Measurements from ENCODE around the gene RBM47. TPM values are rescaled to one million over a fixed set of nuclear protein-coding genes. Genes with fewer than 3 reads are reported as not detected.
"Not testable (repeated sequence)": the region's sequence is repeated elsewhere in the genome, so short reads cannot be mapped to it uniquely, and the experiment has no call there.

RBM47 gene
- total RNA-seq, 1 donor: 59.3 TPM

DNA sequence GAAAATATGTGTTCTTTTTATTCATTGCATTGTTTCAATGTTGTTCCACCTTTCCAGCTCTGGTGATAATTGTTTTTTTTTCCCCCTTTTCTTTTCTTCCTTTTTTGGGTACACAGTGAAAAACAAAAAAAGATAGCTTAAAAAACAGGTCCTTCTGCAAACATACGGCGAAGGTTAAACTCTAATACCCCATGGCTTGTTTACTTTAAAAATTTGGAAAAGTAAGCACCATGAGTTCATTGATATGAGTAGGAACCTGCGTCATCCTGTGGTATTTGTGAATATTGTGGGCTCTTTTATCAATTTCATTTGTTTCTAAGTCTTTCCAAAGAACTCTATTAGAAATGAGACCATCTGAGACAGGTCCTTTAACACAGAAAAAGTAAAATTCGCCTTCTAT lies 171.0 kb downstream of the RBM47 start:
- Histone ChIP-seq H3K4me3 (ENCODE audit: low read length) (no peak overlapping the region), H3K9me3 (ENCODE audit: low read depth, low read length) (no peaks in the 10 kb centered on the region), H3K4me1 (ENCODE audit: insufficient read depth, low read length) (peaks cover 6% of the 10 kb centered on the region), H3K27me3 (ENCODE audit: insufficient read depth, low read length) (no peaks in the 10 kb centered on the region)

DNA sequence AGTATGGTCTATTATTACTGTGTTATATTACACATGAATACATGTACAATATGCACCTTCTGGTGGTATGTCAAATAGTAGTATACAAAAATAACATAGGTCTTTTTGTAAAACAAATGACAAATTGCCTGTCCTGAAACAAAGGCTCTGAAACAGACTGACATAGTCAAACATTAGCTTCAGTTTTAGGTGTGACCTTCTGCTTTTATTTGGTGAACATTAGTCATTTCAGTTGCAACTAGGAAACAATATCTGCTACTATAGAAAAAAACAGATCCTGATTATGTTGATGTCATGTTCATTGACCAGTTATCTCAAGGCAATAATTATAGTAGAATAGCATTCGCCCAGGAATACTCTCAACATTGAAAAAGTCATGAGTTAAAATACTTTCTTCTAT lies 171.6 kb downstream of the RBM47 start:
- Histone ChIP-seq H3K4me3 (ENCODE audit: low read length) (no peak overlapping the region), H3K27me3 (ENCODE audit: insufficient read depth, low read length) (no peaks in the 10 kb centered on the region), H3K4me1 (ENCODE audit: insufficient read depth, low read length) (peaks cover 6% of the 10 kb centered on the region), H3K9me3 (ENCODE audit: low read depth, low read length) (no peaks in the 10 kb centered on the region)

DNA sequence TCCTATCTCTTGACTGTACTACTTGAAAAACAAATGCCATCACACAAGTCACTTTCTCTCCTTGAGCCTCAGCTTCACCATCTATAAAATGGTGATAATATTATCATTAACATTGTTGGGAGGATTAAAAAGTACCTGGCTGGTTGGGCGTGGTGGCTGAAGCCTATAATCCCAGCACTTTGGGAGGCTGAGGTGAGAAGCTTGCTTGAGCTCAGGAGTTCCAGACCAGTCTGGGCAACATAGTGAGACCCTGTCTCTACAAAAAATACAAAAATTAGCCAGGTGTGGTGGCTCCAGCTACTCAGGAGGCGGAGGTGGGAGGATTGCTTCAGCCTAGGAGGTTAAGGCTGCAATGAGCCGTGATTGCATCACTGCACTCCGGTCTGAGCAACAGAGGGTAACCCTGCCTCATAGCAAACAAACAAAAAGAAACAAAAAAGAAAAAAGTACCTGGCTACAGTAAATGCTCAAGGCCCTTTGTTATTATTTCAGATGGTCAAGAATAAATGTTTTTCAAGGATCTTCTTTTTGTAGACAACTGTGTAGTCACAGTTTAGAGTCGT lies 174.2 kb downstream of the RBM47 start:
- peaks cover 6% of the 10 kb centered on the region for H3K4me1 ChIP-seq (ENCODE audit: insufficient read depth, low read length)
- H3K4me3 ChIP-seq (ENCODE audit: low read length): no peak overlapping the region
- no peaks in the 10 kb centered on the region for H3K27me3 ChIP-seq (ENCODE audit: insufficient read depth, low read length)
- H3K9me3 ChIP-seq (ENCODE audit: low read depth, low read length): no peaks in the 10 kb centered on the region

DNA sequence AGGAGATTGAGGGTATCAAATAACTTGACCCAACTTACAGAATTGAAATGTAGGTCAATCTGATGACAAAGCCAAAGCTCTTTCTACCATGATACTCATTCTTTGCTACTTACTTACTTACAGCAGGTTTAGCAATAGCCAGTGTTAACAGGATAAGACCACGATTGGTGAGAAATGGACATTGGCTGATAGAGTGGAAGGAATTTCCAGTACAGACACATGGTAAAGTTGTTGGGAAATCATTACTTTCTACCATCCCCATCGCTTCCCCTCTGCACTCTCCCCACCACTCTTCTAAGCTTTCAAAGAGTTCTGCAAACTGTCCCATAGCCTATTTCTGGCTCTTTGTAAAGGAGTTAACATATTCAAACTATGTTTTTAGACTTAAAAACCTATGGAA lies 174.8 kb downstream of the RBM47 start:
- Histone ChIP-seq H3K4me1 (ENCODE audit: insufficient read depth, low read length) (peaks cover 6% of the 10 kb centered on the region), H3K4me3 (ENCODE audit: low read length) (no peak overlapping the region), H3K27me3 (ENCODE audit: insufficient read depth, low read length) (no peaks in the 10 kb centered on the region)

DNA sequence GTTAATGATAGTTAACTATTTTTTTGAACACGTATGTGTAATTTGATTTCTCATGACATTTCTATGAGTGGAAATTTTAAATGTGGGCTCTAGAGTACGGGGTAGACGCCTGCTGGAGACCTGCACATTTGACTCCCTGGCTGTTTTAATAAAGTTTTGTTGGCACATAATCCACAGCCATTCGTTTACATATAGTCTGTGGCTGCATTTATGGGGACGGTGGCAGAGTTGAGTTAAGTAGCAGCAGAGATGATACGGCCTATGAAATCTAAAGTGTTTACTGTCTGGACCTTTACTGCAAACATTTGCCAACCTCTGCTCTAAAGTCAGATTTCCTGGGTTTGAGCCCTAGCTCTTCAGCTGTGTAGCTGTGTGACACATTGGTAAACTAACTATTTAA lies 175.8 kb downstream of the RBM47 start:
- H3K9me3 ChIP-seq (ENCODE audit: low read depth, low read length): no peaks in the 10 kb centered on the region
- peaks cover 6% of the 10 kb centered on the region for H3K4me1 ChIP-seq (ENCODE audit: insufficient read depth, low read length)

More for the DNA sequence above, 174.8 kb downstream of the RBM47 start:
- no peaks in the 10 kb centered on the region for H3K9me3 ChIP-seq (ENCODE audit: low read depth, low read length)

DNA sequence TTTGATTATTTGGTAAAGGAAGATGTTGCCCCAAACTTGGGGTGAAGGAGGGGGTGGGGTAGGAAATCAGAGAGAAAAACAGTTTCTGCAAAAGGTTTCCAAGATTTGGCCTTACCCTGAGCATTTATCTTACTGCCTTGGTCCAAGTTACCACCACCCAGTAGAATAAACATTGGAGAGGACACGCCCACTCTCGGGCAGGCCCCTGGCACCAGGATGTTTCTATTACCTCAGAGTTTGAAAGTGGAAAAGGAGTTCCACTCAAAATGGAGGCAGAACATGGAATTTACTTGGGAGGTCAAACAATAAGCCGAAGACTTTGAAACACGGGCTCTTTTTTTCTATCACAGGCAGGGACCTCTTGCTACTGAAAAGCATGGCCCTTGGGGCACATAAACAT lies 180.8 kb downstream of the RBM47 start:
- Histone ChIP-seq H3K4me3 (ENCODE audit: low read length) (no peak overlapping the region), H3K4me1 (ENCODE audit: insufficient read depth, low read length) (no peaks in the 10 kb centered on the region), H3K9me3 (ENCODE audit: low read depth, low read length) (no peaks in the 10 kb centered on the region), H3K27me3 (ENCODE audit: insufficient read depth, low read length) (no peaks in the 10 kb centered on the region)

More for the DNA sequence above, 175.8 kb downstream of the RBM47 start:
- H3K27me3 ChIP-seq (ENCODE audit: insufficient read depth, low read length): no peaks in the 10 kb centered on the region
- H3K4me3 ChIP-seq (ENCODE audit: low read length): no peak overlapping the region

DNA sequence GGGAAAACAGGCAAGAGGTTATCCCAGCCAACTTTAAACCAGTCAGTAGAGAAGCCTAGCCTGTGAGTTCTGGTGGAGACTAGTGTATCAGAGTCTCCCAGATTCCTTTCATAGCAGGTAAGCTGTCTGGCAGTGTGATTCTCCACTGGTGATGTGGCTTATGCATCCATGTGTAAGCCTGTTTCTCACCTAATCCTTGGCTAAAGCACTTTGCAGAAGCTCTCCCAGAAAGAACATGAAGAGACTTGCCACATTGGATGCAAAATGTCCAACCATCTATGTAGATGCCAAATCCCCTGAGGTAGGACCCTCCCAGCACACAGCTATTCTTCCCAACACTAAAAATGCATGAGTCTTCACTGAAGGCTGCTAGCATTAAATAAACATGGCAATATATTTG lies 182.8 kb downstream of the RBM47 start:
- H3K9me3 ChIP-seq (ENCODE audit: low read depth, low read length): no peaks in the 10 kb centered on the region
- H3K4me3 ChIP-seq (ENCODE audit: low read length): no peak overlapping the region
- H3K4me1 ChIP-seq (ENCODE audit: insufficient read depth, low read length): no peaks in the 10 kb centered on the region
- H3K27me3 ChIP-seq (ENCODE audit: insufficient read depth, low read length): no peaks in the 10 kb centered on the region

DNA sequence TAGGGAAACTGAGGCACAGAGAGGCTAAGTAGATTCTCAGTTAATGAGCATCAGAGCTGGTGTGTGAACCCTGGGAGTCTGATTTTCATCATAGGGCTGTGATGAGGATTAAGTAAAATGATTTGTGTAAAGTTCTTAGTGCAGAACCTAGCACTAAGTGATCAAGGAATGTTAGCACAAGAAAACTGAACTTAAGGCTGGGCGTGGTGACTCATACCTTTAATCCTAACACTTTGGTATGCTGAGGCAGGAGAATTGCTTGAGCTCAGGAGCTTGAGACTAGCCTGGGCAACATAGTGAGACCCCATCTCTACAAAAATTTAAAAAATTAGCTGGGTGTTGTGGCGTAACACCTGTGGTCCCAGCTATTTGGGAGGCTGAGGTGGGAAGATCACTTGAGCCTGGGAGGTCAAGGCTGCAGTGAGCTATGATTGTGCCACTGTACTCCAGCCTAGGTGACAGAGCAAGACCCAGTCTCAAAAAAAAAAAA lies 183.4 kb downstream of the RBM47 start:
- H3K4me3 ChIP-seq (ENCODE audit: low read length); H3K9me3 ChIP-seq (ENCODE audit: low read depth, low read length); H3K4me1 ChIP-seq (ENCODE audit: insufficient read depth, low read length); H3K27me3 ChIP-seq (ENCODE audit: insufficient read depth, low read length): not testable (repeated sequence)

DNA sequence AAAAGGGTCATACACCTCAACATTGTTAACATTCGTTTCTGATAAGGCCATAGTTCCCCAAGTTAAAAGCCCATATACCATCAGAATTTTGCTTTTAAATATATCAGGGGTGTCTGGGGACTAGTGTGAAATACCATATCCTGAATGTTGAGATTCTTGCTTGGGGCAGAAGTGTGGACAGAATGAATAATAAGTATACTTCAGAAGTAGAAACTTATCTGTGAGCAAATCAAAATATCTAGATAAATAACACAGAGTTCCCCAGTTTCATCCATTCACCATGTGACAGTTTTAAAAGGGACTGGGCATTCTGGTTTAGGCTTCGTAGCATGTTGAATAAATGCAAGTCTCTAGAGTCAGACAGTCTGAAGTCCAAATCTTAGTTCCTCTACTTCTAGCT lies 184.0 kb downstream of the RBM47 start:
- Histone ChIP-seq H3K9me3 (ENCODE audit: low read depth, low read length) (no peaks in the 10 kb centered on the region), H3K4me3 (ENCODE audit: low read length) (no peak overlapping the region), H3K4me1 (ENCODE audit: insufficient read depth, low read length) (no peaks in the 10 kb centered on the region), H3K27me3 (ENCODE audit: insufficient read depth, low read length) (no peaks in the 10 kb centered on the region)

DNA sequence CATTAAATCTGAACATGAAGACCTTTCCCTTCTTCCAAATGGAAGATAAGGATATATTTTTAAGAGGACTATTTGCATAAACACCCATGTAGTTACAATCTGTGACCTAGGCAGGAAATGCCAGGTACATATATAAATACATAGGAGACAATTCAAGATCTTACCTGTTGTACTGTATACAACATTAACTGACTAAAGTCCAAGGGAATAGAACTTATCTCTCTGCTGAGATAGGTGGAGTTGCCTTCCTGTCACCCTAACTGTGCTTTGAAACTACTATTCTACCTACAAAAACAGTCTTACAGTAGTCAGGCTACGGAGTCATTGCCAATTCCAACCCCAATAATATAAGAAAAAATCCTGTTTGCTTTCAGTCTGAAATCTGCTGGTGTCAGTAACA lies 188.2 kb downstream of the RBM47 start:
- Histone ChIP-seq H3K9me3 (ENCODE audit: low read depth, low read length) (no peaks in the 10 kb centered on the region), H3K27me3 (ENCODE audit: insufficient read depth, low read length) (no peaks in the 10 kb centered on the region), H3K4me1 (ENCODE audit: insufficient read depth, low read length) (peaks cover 4% of the 10 kb centered on the region), H3K4me3 (ENCODE audit: low read length) (no peak overlapping the region)

DNA sequence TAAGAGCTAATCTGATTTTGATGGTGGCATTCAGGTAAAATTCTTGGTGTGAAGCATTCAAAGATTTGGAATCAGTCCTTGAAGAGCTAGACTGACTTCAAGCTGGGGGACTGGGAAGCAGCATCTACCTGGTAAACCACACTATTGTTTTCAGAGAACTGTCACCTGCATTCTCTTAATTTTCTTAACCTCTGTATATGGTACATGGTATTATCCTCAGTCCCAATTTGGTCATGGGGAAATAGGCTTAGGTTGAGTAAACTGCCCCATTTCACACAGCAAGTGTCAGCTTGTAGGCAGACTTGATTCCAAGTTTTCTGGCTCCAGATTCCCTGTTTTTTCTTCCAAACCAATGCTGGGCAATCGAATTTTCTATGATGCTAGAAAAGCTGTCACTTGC lies 190.1 kb downstream of the RBM47 start:
- Histone ChIP-seq H3K27me3 (ENCODE audit: insufficient read depth, low read length) (no peaks in the 10 kb centered on the region), H3K9me3 (ENCODE audit: low read depth, low read length) (no peaks in the 10 kb centered on the region), H3K4me1 (ENCODE audit: insufficient read depth, low read length) (peaks cover 4% of the 10 kb centered on the region), H3K4me3 (ENCODE audit: low read length) (no peak overlapping the region)

DNA sequence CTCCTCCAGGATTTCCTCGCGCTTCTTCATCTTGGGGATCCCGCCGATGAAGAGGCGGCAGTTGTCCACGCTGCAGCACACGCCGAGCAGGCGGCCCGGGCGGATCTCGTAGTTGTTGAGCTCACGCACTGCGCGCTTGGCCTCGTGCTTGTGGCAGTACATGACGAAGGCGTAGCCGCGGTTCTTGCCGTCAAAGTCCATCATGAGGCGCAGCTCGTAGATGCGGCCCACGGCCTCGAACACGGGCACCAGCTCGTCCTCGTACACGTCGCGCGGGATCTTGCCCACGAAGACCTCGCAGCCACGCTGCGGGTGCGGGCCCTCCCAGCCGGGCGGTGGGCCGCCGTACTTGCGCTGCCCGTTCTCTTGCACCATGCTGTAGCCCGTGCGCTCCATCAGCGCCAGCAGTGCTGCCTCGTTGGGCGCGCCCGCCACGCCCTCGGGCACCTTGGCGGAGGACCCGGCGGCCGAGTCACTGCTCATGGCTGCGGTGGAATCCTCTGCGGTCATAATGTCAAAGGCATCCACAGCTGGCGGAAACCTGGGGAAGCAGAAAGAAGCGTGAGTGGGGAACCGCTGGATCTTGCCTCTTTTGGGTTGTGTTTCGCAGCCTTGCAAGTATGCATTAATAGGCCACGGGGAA lies 191.2 kb downstream of the RBM47 start:
- Histone ChIP-seq H3K4me1 (ENCODE audit: insufficient read depth, low read length) (peaks cover 4% of the 10 kb centered on the region), H3K27me3 (ENCODE audit: insufficient read depth, low read length) (no peaks in the 10 kb centered on the region), H3K9me3 (ENCODE audit: low read depth, low read length) (no peaks in the 10 kb centered on the region), H3K4me3 (ENCODE audit: low read length) (no peak overlapping the region)

DNA sequence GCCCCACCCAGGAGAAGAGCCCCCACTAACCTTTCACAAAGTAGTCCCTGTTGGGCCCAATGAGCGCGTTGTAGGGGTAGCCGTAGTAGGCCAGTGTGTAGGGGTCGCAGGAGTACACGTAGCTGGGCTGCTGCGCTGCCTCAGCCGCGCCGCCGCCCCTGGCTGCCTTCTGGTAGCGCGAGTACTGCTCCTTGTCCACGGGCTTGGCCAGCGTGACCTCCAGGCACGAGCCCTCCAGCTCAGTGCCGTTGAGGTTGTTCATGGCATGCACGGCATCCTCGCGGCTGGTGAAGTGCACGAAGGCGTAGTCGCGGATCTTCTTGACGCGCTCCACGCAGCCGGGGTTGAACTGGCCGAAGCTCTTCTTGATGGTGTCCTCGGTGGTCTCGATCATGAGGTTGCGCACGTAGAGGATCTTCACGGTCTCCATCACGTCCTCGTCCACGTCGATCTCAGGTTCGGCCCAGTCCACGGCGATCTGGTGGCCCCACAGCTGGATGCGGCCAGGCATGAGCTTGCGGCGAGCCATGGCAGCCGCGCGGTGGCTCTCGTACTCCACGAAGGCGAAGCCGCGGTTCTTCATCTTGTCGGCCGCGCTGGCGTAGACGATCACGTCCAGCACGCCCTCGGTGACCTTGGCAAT lies 191.8 kb downstream of the RBM47 start:
- Histone ChIP-seq H3K4me1 (ENCODE audit: insufficient read depth, low read length) (peaks cover 9% of the 10 kb centered on the region), H3K27me3 (ENCODE audit: insufficient read depth, low read length) (no peaks in the 10 kb centered on the region), H3K9me3 (ENCODE audit: low read depth, low read length) (no peaks in the 10 kb centered on the region)

DNA sequence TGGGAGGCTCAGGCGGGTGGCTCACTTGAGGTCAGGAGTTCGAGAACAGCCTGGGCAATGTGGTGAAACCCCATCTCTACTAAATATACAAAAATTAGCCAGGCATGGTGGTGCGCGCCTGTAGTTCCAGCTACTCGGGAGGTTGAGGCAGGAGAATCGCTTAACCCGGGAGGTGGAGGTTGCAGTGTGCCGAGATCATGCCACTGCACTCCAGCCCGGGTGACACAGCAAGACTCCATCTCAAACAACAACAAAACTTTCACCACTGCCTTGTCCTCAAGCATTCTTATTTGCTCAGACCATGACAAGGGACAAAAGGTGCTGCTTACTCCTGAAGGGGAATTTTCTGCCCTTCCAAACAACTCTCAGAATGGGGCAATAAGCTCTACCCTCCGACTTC lies 194.4 kb downstream of the RBM47 start:
- H3K4me3 ChIP-seq (ENCODE audit: low read length); H3K9me3 ChIP-seq (ENCODE audit: low read depth, low read length); H3K27me3 ChIP-seq (ENCODE audit: insufficient read depth, low read length): not testable (repeated sequence)
- peaks cover 14% of the 10 kb centered on the region for H3K4me1 ChIP-seq (ENCODE audit: insufficient read depth, low read length)

More for the DNA sequence above, 191.8 kb downstream of the RBM47 start:
- no peak overlapping the region for H3K4me3 ChIP-seq (ENCODE audit: low read length)

DNA sequence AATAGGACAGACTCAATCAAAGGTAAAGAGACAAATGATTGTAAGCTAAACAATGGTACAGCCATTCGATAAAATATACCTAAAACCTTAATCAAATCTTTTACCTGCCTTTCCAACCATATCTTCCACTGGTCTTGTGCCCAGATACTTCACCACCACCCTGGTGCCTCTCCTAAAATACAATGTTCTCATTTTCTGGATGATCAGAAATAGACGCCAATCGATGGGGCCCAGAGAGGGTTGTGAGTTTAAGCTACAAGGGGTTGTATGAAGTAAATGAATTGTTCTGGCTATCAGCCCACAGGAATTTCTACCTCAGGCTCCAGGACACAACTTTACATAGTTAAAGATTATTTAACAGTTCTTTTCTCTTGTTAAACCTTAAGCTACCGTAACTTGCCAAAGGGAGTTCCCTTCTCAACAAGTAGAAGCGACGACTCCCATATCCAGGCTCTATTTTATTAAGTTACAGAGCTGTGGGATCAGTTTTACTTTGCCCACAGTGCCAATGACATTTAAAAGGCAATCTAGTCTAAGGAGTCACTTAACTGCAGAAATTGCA lies 195.5 kb downstream of the RBM47 start:
- Histone ChIP-seq H3K27me3 (ENCODE audit: insufficient read depth, low read length) (no peaks in the 10 kb centered on the region), H3K9me3 (ENCODE audit: low read depth, low read length) (no peaks in the 10 kb centered on the region), H3K4me3 (ENCODE audit: low read length) (no peak overlapping the region), H3K4me1 (ENCODE audit: insufficient read depth, low read length) (peaks cover 10% of the 10 kb centered on the region)
